Testis (tissue), 3 donors: ENCODE measurements around the gene ACBD3. TPM values are rescaled to one million over a fixed set of nuclear protein-coding genes. Genes with fewer than 3 reads are reported as not detected.

Source experiments
- DNase-seq: peaks from one replicate; pipeline ENCODE4 v3.0.0-alpha.2; 2019
- H3K27ac ChIP-seq, 2 donors: fragments of 200-600 bp; sonication (generic); one replicate each; pipeline ENCODE4 v1.5.1; 2019
- H3K27me3 ChIP-seq: fragments of 200-600 bp; sonication (generic); one replicate; pipeline ENCODE4 v1.5.1; 2019
- H3K36me3 ChIP-seq: fragments of 200-600 bp; sonication (generic); one replicate; pipeline ENCODE4 v1.5.1; 2017; ENCODE audit warnings: low read depth; ENCODE audit errors: missing control alignments
- H3K4me1 ChIP-seq: fragments of 200-600 bp; sonication (generic); one replicate; pipeline ENCODE4 v1.5.1; 2019
- H3K4me3 ChIP-seq, 2 donors: fragments of 200-600 bp; sonication (generic); one replicate each; pipeline ENCODE4 v1.5.1; 2017 to 2019
- H3K9me3 ChIP-seq: fragments of 200-600 bp; sonication (generic); one replicate; pipeline ENCODE4 v1.5.1; 2017
- CTCF ChIP-seq, 3 experiments: fragments of 450-650 bp in 2 of 3; fragments of 200-600 bp in 1 of 3; sonication (generic) in 1 of 3; IDR thresholded peaks; one replicate each; pipeline ENCODE4 v1.5.1; 2016 to 2019; ENCODE audit warnings: antibody characterized with exemption in 3 of 3, mild to moderate bottlenecking in 2 of 3, moderate library complexity in 1 of 3
- POLR2A ChIP-seq: fragments of 450-650 bp; IDR thresholded peaks from one replicate; pipeline ENCODE4 v1.6.1; 2017; ENCODE audit warnings: antibody characterized with exemption, mild to moderate bottlenecking, moderate library complexity
- WGBS, 2 donors: methylation state at CpG; one replicate each; pipeline ENCODE4 v1.1.5; 2018; 5-methylcytosine and 5-hydroxymethylcytosine counted together
- intact Hi-C: fragments of 100-400 bp; cut with DNase I; formaldehyde crosslinking; loops from one replicate; pipeline ENCODE4 v1.15.1; 2023; ENCODE audit warnings: low total_unique reads
- polyA plus RNA-seq: library from polyadenylated mRNA; stranded (reverse); fragments of 350-450 nt; fragmentation: Illumina TruSeq; extraction: RNeasy Lipid Tissue Mini Kit (QIAGEN cat#74804); gene quantifications from one replicate; pipeline ENCODE4 v1.2.3, GENCODE V29; 2014; ENCODE audit warnings: low read depth, low replicate concordance; ENCODE audit not compliant: insufficient read depth
- total RNA-seq, 2 donors: library from RNA; depleted of rRNA; stranded (reverse); fragments of >200 nt; gene quantifications; one replicate each; pipeline ENCODE4 v1.2.3, GENCODE V29; 2016

Gene ACBD3
- total and polyA plus RNA-seq, 3 donors from 2014 or later = 32.9 to 57.9 (median 50.6) TPM

GRCh38 chr1:226121049-226121586 is 65.4 kb downstream of the ACBD3 start:
- Histone ChIP-seq H3K4me3 (peak overlapping the region; percentile 66 to 73), H3K36me3 (no peaks in the 10 kb centered on the region), H3K4me1 (peaks cover 13% of the 10 kb centered on the region), H3K27ac (no peak overlapping the region), H3K9me3 (no peaks in the 10 kb centered on the region), H3K27me3 (no peaks in the 10 kb centered on the region)
- TF ChIP-seq CTCF (IDR thresholded peaks at IDR 0.05) = no peak
- no peak for TF ChIP-seq POLR2A
- 12 to 32% methylated on average over 14 to 34 of the region's 37 CpGs for WGBS, 2 donors
- intact Hi-C loops = loop anchor here (5.0 kb wide), 1 partner anchor 54 kb away; no protein-coding TSS in a partner anchor
- DNase-seq = no peak

- 70 to 88% methylated on average over 3 to 5 of the region's 5 CpGs for WGBS, 2 donors
- Histone ChIP-seq H3K4me3 (no peak overlapping the region), H3K27ac (no peak overlapping the region), H3K4me1 (peaks cover 13% of the 10 kb centered on the region), H3K36me3 (no peaks in the 10 kb centered on the region), H3K27me3 (no peaks in the 10 kb centered on the region), H3K9me3 (no peaks in the 10 kb centered on the region)
- DNase-seq = no peak
- TF ChIP-seq POLR2A = no peak
- TF ChIP-seq CTCF (IDR thresholded peaks at IDR 0.05) = no peak
- intact Hi-C loops = loop anchor here (5.0 kb wide), 1 partner anchor 53 kb away; no protein-coding TSS in a partner anchor
These were observed 66.1 kb downstream of the ACBD3 start for GRCh38 chr1:226120398-226120797.

- Histone ChIP-seq H3K27ac (no peak overlapping the region), H3K27me3 (no peaks in the 10 kb centered on the region), H3K4me3 (no peak overlapping the region), H3K9me3 (no peaks in the 10 kb centered on the region), H3K4me1 (peaks cover 9% of the 10 kb centered on the region), H3K36me3 (no peaks in the 10 kb centered on the region)
- no peak for TF ChIP-seq POLR2A
- no peak for TF ChIP-seq CTCF (IDR thresholded peaks at IDR 0.05)
- WGBS, 2 donors = 88 to 92% methylated on average over 6 of the region's 6 CpGs
- intact Hi-C loops = no loop called here
- DNase-seq = no peak
These were observed 67.4 kb downstream of the ACBD3 start for GRCh38 chr1:226119169-226119568.

GRCh38 chr1:226118357-226118756 is 68.2 kb downstream of the ACBD3 start:
- H3K4me3 ChIP-seq = no peak overlapping the region
- H3K27me3 ChIP-seq = no peaks in the 10 kb centered on the region
- intact Hi-C loops = no loop called here
- no peak for TF ChIP-seq CTCF (IDR thresholded peaks at IDR 0.05)
- WGBS, 2 donors = 90 to 93% methylated on average over 4 of the region's 4 CpGs
- no peaks in the 10 kb centered on the region for H3K36me3 ChIP-seq
- H3K4me1 ChIP-seq = peaks cover 9% of the 10 kb centered on the region
- DNase-seq = no peak
- H3K9me3 ChIP-seq = no peaks in the 10 kb centered on the region
- no peak overlapping the region for H3K27ac ChIP-seq

GRCh38 chr1:226117330-226117729 is 69.2 kb downstream of the ACBD3 start:
- Histone ChIP-seq H3K27me3 (no peaks in the 10 kb centered on the region), H3K9me3 (no peaks in the 10 kb centered on the region), H3K4me1 (peaks cover 9% of the 10 kb centered on the region), H3K27ac (no peak overlapping the region), H3K36me3 (no peaks in the 10 kb centered on the region), H3K4me3 (no peak overlapping the region)
- no peak for DNase-seq
- WGBS, 2 donors = 94 to 96% methylated on average over 6 of the region's 6 CpGs
- no peak for TF ChIP-seq POLR2A
- TF ChIP-seq CTCF (IDR thresholded peaks at IDR 0.05) = no peak
- intact Hi-C loops = no loop called here
